MM.1S (cell line): ENCODE measurements around the gene ROS1.

Experiments
- DNase-seq: peaks from one replicate; pipeline ENCODE4 v3.0.0-alpha.2; 2015
- H2AFZ ChIP-seq: fragments of 300-600 bp; sonication (generic); 2 replicates; pipeline ENCODE4 v1.6.0; 2016; ENCODE audit warnings: antibody characterized with exemption, low read length
- H3F3A ChIP-seq: fragments of 300-600 bp; sonication (generic); 2 replicates; pipeline ENCODE4 v1.6.1; 2016; ENCODE audit warnings: mild to moderate bottlenecking, antibody characterized with exemption, low read length, moderate library complexity, mixed read lengths; ENCODE audit not compliant: insufficient read depth
- H3K27ac ChIP-seq: fragments of 300-600 bp; sonication (generic); 2 replicates; pipeline ENCODE4 v1.5.1; 2016; ENCODE audit warnings: mild to moderate bottlenecking, low read length
- H3K27me3 ChIP-seq: fragments of 300-600 bp; sonication (generic); replicated peaks from 2 replicates; pipeline ENCODE4 v1.6.0; 2016; ENCODE audit warnings: low read length; ENCODE audit not compliant: insufficient read depth
- H3K36me3 ChIP-seq: fragments of 300-600 bp; sonication (generic); replicated peaks from 2 replicates; pipeline ENCODE4 v1.6.1; 2016; ENCODE audit warnings: mild to moderate bottlenecking, low read length, mixed read lengths; ENCODE audit not compliant: insufficient read depth
- H3K4me1 ChIP-seq: fragments of 300-600 bp; sonication (generic); 2 replicates; pipeline ENCODE4 v1.6.1; 2016; ENCODE audit warnings: low read length, mixed read lengths
- H3K4me2 ChIP-seq: fragments of 300-600 bp; sonication (generic); 2 replicates; pipeline ENCODE4 v1.6.0; 2016; ENCODE audit warnings: low read depth, low read length
- H3K4me3 ChIP-seq: fragments of 300-600 bp; sonication (generic); 2 replicates; pipeline ENCODE4 v1.5.1; 2016; ENCODE audit warnings: low read length, mixed read lengths
- H3K79me2 ChIP-seq: fragments of 300-600 bp; sonication (generic); 2 replicates; pipeline ENCODE4 v1.6.1; 2016; ENCODE audit warnings: mixed run types, low read length, mixed read lengths
- H3K9ac ChIP-seq: fragments of 300-600 bp; sonication (generic); 2 replicates; pipeline ENCODE4 v1.6.1; 2016; ENCODE audit warnings: low read length, mixed read lengths
- H3K9me2 ChIP-seq: fragments of 300-600 bp; sonication (generic); replicated peaks from 2 replicates; pipeline ENCODE4 v1.6.1; 2016; ENCODE audit warnings: mild to moderate bottlenecking, low read length, mixed read lengths; ENCODE audit not compliant: insufficient read depth
- H3K9me3 ChIP-seq: fragments of 300-600 bp; sonication (generic); replicated peaks from 2 replicates; pipeline ENCODE4 v1.6.1; 2016; ENCODE audit warnings: mild to moderate bottlenecking, low read length, mixed read lengths; ENCODE audit not compliant: insufficient read depth
- H4K20me1 ChIP-seq: fragments of 300-600 bp; sonication (generic); 2 replicates; pipeline ENCODE4 v1.6.1; 2016; ENCODE audit warnings: mild to moderate bottlenecking, low read length, moderate library complexity, mixed read lengths; ENCODE audit not compliant: insufficient read depth
- CTCF ChIP-seq: fragments of 300-600 bp; sonication (generic); IDR thresholded peaks from 2 replicates; pipeline ENCODE4 v1.5.1; 2016; ENCODE audit warnings: antibody characterized with exemption, low read length, mixed read lengths
- EZH2 ChIP-seq: fragments of 300-600 bp; sonication (generic); optimal IDR thresholded peaks from 2 replicates; pipeline ENCODE3; 2017; ENCODE audit warnings: low read depth, mild to moderate bottlenecking, antibody characterized with exemption, low read length, mixed read lengths
- EZH2phosphoT487 ChIP-seq: fragments of 300-600 bp; sonication (generic); IDR thresholded peaks from 2 replicates; pipeline ENCODE4 v1.6.1; 2018; ENCODE audit warnings: antibody characterized with exemption, low read length

ROS1 gene

GRCh38 chr6:117414770-117415169 is 11.0 kb downstream of the ROS1 start:
- Histone ChIP-seq H3K36me3 (no peaks in the 10 kb centered on the region), H2AFZ (no peak overlapping the region), H3K4me2 (no peak overlapping the region), H3F3A (no peaks in the 10 kb centered on the region), H3K27ac (no peak overlapping the region), H3K4me1 (no peaks in the 10 kb centered on the region), H4K20me1 (no peaks in the 10 kb centered on the region), H3K79me2 (no peaks in the 10 kb centered on the region), H3K9ac (no peak overlapping the region), H3K4me3 (no peak overlapping the region), H3K27me3 (no peaks in the 10 kb centered on the region), H3K9me2 (no peaks in the 10 kb centered on the region), H3K9me3 (no peaks in the 10 kb centered on the region)
- TF ChIP-seq EZH2 (no peak), CTCF (no peak), EZH2phosphoT487 (no peak)
- DNase-seq = no peak

- Histone ChIP-seq H3K79me2 (no peaks in the 10 kb centered on the region), H3K27me3 (no peaks in the 10 kb centered on the region), H3K4me3 (no peak overlapping the region), H3F3A (no peaks in the 10 kb centered on the region), H3K36me3 (no peaks in the 10 kb centered on the region), H3K27ac (no peak overlapping the region), H2AFZ (no peak overlapping the region), H3K9me2 (no peaks in the 10 kb centered on the region), H3K9ac (no peak overlapping the region), H4K20me1 (no peaks in the 10 kb centered on the region), H3K9me3 (no peaks in the 10 kb centered on the region), H3K4me1 (no peaks in the 10 kb centered on the region), H3K4me2 (no peak overlapping the region)
- TF ChIP-seq CTCF (no peak), EZH2phosphoT487 (no peak), EZH2 (no peak)
- DNase-seq = no peak
Observed at GRCh38 chr6:117411474-117411873, 14.3 kb downstream of the ROS1 start.

GRCh38 chr6:117409863-117410262 is 15.9 kb downstream of the ROS1 start:
- no peaks in the 10 kb centered on the region for H3K27me3 ChIP-seq
- no peak overlapping the region for H3K9ac ChIP-seq
- TF ChIP-seq EZH2 (no peak), CTCF (no peak), EZH2phosphoT487 (no peak)
- no peak for DNase-seq
- H3K4me3 ChIP-seq = no peak overlapping the region
- no peaks in the 10 kb centered on the region for H3K9me3 ChIP-seq
- no peaks in the 10 kb centered on the region for H3K79me2 ChIP-seq
- no peak overlapping the region for H3K4me2 ChIP-seq
- H2AFZ ChIP-seq = no peak overlapping the region
- no peaks in the 10 kb centered on the region for H3F3A ChIP-seq
- no peaks in the 10 kb centered on the region for H3K36me3 ChIP-seq
- no peaks in the 10 kb centered on the region for H4K20me1 ChIP-seq
- H3K9me2 ChIP-seq = no peaks in the 10 kb centered on the region
- H3K27ac ChIP-seq = no peak overlapping the region
- no peaks in the 10 kb centered on the region for H3K4me1 ChIP-seq
